Raji (cell line): ENCODE data around the gene MB21D2.

Source experiments
- POLR2A ChIP-seq: IDR thresholded peaks from 2 replicates; pipeline ENCODE4 v1.6.1; 2011; ENCODE audit warnings: low read depth, low read length, control low read depth; ENCODE audit not compliant: insufficient read depth

The MB21D2 gene

GRCh38 chr3:192917404-192918274, at the start of gene MB21D2:
MB21D2 (minus strand) TSS chr3:192917856; CDS start chr3:192917840, 16 bp downstream.
- no peak for TF ChIP-seq POLR2A

DNA sequence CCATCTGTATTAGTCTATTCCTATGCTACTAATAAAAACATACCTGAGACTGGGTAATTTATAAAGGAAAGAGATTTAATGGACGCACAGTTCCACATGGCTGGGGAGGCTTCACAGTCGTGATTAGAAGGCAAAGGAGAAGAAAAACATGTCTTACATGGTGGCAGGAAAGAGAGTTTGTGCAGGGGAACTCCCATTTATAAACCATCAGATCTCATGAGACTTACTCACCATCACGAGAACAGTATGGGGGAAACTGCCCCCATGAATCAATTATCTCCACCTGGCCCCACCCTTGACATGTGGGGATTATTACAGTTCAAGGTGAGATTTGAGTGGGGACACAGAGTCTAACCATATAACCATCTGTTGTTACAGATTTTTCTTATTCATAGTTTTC, 42.1 kb upstream of the MB21D2 start:
- no peak for TF ChIP-seq POLR2A

- no peak for TF ChIP-seq POLR2A
These were observed 40.7 kb upstream of the MB21D2 start for GRCh38 chr3:192958219-192958872.

GRCh38 chr3:192957441-192958021, 39.9 kb upstream of the MB21D2 start:
- no peak for TF ChIP-seq POLR2A

GRCh38 chr3:192953926-192954325, 36.3 kb upstream of the MB21D2 start:
- TF ChIP-seq POLR2A: no peak

DNA sequence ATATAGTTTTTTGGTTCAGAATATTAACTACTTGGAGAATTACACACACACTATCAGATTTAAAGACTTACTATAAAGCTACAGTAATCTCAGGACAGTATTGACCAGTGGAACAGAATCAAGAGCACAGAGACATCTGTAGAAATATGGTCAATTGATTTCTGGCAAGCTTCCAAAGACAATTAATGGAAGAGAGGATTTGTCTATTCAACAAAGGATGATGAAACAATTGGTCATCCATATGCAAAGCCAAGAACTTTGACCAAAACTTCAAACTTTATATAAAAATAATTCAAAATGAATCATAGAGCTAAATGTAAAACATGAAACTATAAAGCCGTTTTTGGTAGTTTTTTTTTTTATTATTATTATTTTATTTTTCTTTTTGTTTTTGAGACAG, 29.8 kb upstream of the MB21D2 start:
- no peak for TF ChIP-seq POLR2A

DNA sequence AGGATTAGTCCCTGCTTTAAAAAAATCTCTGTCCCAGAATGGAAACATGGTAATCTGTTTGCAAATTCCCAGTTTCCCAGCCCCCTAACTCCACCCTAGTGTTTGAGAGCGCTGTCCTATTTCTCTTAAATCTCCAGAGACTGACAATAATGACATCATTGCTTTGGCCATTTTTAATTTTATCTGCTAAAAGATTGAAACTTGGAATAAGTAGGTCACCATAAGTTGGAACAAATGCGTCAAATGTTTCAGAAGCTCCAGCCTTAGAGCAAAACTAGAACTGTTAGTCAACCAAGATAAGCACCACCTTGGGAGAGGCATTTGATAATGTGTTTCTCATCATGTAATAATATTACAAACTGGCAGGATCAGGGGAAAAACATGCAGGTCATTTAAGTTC, 25.7 kb upstream of the MB21D2 start:
- TF ChIP-seq POLR2A: no peak

DNA sequence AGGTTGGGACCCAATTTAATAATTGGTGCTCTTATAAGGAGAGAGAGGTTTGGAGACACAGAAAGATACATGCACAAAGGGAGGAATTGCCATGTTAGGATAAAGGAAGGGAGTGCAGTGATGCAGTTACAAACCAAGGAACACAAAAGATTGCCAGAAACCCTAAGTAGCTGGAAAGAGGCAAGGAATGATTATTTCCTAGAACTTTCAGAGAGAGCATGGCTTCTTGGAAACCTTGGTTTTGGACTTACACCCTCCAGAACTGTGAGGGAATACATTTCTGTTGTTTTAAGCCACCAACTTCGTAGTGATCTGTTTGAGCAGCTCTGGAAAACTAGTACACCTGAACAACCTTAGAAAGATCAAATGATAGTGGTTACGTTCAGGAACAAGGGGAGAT, 25.0 kb upstream of the MB21D2 start:
- TF ChIP-seq POLR2A: no peak

GRCh38 chr3:192940129-192940528, 22.5 kb upstream of the MB21D2 start:
- no peak for TF ChIP-seq POLR2A

DNA sequence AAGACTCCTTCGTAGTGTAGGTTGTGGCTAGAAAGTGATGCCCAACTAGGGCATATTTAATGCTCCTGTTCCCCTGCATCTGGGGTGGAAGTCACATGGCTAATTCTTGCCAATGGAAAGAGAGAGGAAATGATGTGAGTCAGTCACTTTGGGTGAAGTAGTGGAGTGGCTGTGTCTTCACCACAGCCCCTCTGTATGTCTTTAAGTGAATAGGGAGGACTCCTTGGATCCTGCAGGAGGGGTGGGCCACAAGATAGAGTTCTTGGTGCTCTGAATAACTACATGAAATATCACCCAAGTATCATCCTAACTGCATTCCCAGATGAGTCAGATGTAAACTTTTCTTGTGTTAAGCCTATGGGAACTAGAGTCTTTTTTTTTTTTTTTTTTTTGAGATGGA, 17.8 kb upstream of the MB21D2 start:
- TF ChIP-seq POLR2A: no peak

DNA sequence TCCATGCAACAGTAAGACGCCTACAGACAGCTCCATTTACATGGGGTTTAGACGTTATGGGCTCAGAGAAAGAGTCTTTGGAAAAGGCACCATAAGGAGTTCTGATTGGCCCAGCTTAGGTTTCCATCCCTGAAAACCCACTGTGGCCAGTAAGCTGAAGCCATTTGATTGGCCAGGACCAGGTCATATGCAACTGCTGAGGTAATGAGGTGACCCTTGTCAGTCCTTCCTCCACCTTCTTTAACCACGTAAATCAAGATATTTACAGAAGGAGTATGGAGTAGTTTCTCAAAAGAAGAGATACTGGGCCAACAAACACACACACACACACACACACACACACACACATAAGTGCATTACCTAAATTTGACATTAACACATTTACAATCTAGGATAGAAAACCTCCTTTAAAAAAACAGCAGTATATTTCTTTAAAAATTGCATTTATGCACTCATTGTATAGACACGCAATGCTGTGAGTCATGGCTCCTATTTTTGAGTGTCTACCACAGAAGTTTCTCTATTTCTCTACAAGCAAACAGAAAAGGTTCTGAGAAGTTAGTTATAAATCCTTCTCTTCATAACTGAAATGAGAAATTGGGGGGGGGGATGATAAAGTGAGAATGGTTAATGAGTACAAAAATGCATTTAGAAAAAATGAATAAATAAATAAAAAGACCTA, 16.3 kb upstream of the MB21D2 start:
- TF ChIP-seq POLR2A: no peak

- TF ChIP-seq POLR2A: no peak
These were observed 15.6 kb upstream of the MB21D2 start for GRCh38 chr3:192933259-192933658.

DNA sequence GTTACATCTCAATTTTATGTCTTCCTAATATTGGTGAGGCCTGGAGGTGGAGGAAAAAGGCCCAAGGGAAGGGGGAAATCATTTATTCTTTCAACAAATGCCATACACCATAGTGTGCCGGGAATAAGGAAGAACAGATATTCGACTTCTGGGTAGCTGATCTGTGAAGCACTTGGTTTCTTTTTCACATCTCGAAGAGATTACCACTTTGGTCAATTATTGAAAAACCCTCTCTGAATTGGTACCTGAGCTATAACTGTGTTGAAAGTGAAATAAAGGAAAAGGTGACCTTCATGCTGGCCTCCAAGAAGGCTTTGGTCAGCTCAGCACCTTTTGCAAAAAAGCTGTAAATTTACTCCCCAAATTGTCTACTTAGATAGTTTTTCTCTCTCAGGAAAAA, 14.2 kb upstream of the MB21D2 start:
- no peak for TF ChIP-seq POLR2A

DNA sequence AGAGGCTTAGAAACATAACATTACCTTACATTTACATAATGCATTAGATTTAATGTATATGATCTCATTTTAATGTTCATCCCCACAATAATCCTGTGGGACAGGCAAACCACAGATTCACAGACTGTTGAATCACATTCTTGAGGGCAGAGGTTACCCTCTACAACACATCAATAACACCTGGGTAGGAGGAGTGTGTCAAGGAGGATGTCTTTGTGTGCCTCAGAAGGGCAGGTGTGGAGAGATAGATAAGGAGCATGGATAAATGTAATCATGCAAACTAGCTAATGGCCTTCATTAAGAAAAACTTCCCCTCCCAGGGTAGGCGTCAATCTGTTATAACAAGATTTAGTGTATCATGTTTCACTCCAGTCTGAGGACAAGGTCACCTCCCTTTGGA, 12.9 kb upstream of the MB21D2 start:
- no peak for TF ChIP-seq POLR2A

DNA sequence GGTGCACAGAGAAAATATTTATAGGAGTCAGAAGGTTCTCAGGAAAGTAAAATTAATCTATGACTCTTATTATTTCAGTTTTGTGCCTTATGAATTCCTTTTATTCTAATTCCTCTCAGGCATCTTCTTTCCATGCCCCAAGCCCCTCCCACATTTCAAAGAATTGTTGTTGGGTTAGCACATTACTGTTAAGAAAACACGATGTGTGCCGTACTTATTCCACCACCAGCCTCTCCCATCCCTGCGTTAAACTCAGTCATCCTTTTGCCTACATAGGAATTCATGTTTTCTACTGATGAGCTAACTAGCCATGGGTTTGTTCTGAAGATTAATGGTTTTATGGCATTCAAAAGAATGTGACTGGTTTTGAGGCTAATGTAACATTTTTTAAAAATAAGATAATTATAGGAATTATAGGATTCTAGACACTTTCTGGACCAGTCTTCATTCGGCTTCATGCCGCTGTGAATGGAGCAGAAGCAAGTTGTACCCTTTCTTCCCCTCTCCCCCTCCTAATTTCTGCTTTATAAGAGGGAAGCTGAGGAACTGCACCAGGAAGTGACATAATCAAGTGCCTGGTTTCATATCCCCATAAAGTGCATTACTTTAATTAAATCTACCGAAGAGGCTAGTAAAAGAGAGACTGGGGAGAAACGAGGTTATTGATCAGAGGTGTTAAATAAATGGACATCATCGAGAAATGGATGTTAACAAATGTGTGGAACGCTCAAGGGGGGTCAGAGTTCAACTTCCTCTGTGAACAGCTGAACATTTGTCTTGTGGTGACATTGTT, 12.3 kb upstream of the MB21D2 start:
- TF ChIP-seq POLR2A: no peak
